ENCODE measurements around the gene GHRH. TPM values are rescaled to one million over a fixed set of nuclear protein-coding genes. Genes with fewer than 3 reads are reported as not detected.

GHRH gene, protein sequence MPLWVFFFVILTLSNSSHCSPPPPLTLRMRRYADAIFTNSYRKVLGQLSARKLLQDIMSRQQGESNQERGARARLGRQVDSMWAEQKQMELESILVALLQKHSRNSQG
- total RNA-seq (ENCODE audit: low replicate concordance) = not detected in 2 replicates

DNA sequence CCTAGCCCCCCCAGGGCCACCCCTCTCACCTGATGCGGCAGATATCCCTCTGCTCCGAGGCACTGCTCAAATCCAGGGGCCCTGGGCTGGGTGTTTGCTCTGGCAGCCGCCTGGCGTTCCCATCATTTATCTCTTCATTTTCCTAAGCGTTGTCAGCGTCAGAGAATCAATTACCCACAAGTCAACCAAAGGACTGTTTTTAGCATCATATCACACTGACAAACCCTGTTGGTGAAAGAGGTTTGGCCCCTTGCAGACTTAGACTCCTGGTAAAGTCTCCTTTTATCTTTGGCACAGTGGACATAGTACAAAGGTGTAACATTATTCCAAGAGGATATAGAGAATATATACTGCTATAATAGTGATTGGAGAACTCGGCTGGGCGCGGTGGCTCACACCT is at the start of gene GHRH:
GHRH (minus strand) TSS at position 101 of the 400 bp plus-strand sequence. CDS start 4,925 bp downstream, outside the sequence.
- DNase-seq (ENCODE audit: low read depth) = no peak

DNA sequence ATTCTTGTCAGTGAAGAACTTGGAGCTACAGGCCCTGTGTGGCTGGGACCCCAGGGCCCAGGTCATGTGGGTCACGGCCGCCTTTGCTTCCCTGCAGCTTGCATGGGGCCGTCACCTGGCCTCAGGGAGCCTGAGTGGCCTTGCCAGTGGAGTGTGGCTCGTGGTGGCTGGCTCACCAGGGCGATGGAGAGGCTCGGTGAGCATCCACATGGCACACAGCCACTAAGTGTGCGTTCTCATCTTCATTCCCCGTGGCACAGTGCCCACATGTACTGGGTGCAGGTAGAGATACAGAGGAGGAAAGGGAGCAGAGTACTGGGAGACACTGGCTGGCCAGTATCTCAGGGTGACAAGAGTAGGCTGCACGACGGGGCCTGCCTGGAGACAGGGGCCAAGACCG is 49.3 kb upstream of the GHRH start:
- no peak for DNase-seq (ENCODE audit: low read depth)
- TF ChIP-seq, protein P1, sequence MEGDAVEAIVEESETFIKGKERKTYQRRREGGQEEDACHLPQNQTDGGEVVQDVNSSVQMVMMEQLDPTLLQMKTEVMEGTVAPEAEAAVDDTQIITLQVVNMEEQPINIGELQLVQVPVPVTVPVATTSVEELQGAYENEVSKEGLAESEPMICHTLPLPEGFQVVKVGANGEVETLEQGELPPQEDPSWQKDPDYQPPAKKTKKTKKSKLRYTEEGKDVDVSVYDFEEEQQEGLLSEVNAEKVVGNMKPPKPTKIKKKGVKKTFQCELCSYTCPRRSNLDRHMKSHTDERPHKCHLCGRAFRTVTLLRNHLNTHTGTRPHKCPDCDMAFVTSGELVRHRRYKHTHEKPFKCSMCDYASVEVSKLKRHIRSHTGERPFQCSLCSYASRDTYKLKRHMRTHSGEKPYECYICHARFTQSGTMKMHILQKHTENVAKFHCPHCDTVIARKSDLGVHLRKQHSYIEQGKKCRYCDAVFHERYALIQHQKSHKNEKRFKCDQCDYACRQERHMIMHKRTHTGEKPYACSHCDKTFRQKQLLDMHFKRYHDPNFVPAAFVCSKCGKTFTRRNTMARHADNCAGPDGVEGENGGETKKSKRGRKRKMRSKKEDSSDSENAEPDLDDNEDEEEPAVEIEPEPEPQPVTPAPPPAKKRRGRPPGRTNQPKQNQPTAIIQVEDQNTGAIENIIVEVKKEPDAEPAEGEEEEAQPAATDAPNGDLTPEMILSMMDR (IDR thresholded peaks at IDR 0.05; ENCODE audit: insufficient read depth, low read length) = no peak

More for the DNA sequence above, at the start of gene GHRH:
- H3K4me3 ChIP-seq (ENCODE audit: low read depth, low read length) = no peak within 1 kb of the TSS
- TF ChIP-seq, protein P1 (IDR thresholded peaks at IDR 0.05; ENCODE audit: insufficient read depth, low read length) = no peak

DNA sequence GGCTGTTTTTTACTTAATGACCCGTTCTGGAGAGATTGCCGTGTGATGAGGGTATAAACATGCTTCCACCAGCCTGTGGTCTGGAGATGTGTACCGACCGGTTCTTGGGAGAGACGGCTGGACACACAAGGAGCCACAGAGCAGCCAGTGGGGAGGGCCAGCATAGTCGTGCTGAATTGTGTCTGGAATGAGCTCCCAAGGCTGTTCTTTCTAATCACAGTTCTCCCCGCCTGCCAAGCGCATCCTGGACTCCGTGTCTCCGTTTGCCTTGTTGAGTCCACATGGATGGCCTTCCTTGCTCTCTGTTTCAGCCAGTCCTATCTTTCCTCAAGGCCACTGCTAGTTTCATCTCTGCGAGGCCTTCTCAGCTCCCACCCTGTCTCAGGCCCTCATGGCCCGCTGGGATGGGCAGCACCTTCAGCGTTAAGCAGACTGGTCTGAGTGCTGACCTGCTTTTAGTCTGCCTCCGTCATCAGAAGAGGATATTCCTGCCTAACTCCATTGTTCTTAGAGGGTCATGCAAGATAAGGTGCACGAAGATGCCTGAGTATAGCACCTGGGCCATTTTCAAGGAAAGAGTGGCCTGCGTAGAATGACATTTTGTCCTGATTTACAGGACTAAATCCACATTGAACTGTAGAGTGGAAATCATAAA is 48.4 kb upstream of the GHRH start:
- no peak overlapping the region for H3K4me3 ChIP-seq (ENCODE audit: low read depth, low read length)
- no peak for DNase-seq (ENCODE audit: low read depth)
- TF ChIP-seq, protein P1 (IDR thresholded peaks at IDR 0.05; ENCODE audit: insufficient read depth, low read length) = no peak

More for the DNA sequence above, 49.3 kb upstream of the GHRH start:
- H3K4me3 ChIP-seq (ENCODE audit: low read depth, low read length) = no peak overlapping the region

DNA sequence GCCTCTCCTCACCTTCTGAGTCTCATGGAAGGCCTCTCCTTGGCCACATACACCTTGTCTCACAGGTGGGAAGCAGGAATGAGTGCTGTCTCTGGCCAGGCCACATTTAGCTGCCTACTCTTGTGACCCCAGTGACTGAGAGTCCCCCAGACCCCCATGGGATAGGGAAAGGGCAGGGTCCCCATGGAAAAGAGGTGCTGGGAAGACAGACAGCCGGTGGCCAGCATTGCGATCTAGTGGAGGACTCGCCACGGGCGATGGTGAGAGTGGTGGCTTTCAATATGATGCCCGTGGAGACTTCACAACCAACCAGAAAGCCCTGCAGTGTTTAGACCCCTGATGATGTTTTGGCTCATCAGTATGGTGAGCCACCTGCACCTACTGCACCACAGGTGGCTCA is 47.7 kb upstream of the GHRH start:
- no peak overlapping the region for H3K4me3 ChIP-seq (ENCODE audit: low read depth, low read length)
- TF ChIP-seq, protein P1 (IDR thresholded peaks at IDR 0.05; ENCODE audit: insufficient read depth, low read length) = no peak
- DNase-seq (ENCODE audit: low read depth) = no peak

DNA sequence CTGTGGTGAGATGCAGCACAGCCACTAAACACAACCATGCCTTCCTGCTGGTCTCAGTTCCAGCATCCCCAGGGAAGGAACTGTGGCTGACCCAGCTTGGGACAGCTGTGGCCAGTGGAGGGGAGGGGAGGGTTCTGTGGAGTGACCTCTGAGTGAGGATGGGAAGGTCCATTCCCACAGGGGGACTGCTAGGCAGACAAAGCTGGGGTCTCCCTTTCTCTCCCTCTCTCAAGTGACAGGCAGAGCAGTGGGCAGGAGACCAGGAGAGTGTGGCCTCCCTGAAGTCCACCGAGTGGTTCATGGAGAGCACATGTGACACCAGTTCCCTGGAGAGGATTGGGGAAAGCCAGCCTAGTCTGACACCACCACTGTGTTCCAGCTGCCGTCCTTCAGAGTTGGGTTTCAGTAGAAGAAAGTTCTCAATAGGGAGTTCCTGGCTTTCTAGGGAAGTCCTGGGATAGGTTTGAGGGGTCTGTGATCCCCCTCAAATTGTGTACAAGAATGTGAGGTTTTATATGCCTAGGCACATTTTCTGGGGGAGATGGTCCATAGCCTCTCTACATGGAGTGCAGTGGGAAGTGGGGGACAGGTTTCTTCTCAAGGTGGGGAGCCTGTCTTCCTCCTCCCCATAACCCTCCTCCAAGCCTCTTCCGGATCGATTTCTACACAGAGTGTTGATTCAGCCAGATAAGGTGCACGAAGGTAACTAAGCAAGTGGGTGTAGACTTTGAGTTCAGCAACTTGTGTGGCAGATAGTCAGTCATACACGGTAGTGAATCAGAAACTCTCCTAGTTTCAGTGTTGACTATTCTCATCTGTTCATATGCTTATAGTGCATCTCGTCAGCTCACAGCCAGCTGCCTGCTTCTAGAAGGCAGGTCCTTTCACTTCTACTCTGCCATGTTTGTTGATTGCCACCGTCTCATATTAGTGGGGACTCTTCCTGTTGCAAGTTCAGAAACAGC is 46.8 kb upstream of the GHRH start:
- TF ChIP-seq, protein P1 (IDR thresholded peaks at IDR 0.05; ENCODE audit: insufficient read depth, low read length) = no peak
- no peak for DNase-seq (ENCODE audit: low read depth)
- no peak overlapping the region for H3K4me3 ChIP-seq (ENCODE audit: low read depth, low read length)

DNA sequence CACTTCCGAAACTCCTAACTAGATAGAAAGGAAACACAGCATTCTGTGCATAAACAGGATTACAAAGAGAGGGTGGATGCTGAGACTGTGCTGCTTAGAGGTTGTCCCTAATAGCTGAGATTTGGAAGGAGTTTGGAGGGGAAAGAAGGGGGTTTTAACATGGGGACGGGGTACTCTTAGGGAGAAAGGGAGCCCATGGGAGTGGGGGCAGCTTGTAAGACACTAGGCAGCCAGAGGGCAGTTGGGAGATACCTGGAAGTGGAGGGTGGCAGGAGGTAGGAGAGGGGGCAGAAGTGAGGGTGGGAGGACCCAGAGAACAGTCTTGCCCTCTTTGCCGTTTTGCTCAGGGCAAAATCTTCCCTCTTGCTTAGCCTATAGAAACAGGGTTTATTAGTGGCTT is 44.2 kb upstream of the GHRH start:
- DNase-seq (ENCODE audit: low read depth) = no peak
- TF ChIP-seq, protein P1 (IDR thresholded peaks at IDR 0.05; ENCODE audit: insufficient read depth, low read length) = no peak
- no peak overlapping the region for H3K4me3 ChIP-seq (ENCODE audit: low read depth, low read length)
